Mammary epithelial cell (primary cell): ENCODE measurements around the gene SOBP.

Experiments used
- EZH2 ChIP-seq: IDR thresholded peaks from 2 replicates; pipeline ENCODE4 v1.6.1; 2012; ENCODE audit warnings: low read length, inconsistent platforms, borderline replicate concordance
- TF ChIP-seq, protein P1 (sequence below), 2 donors: IDR thresholded peaks in 1 of 2; conservative IDR thresholded peaks in 1 of 2; 2 replicates each; pipeline ENCODE4 v1.5.1; 2011 to 2012; ENCODE audit warnings: inconsistent platforms in 2 of 2, low read length in 2 of 2, mild to moderate bottlenecking in 2 of 2, control low read depth in 1 of 2, low read depth in 1 of 2; ENCODE audit not compliant: insufficient read depth in 1 of 2; ENCODE audit errors: extremely low read depth in 1 of 2

GRCh38 chr6:107689190-107689589 is 199.3 kb downstream of the SOBP start:
- TF ChIP-seq, protein P1, sequence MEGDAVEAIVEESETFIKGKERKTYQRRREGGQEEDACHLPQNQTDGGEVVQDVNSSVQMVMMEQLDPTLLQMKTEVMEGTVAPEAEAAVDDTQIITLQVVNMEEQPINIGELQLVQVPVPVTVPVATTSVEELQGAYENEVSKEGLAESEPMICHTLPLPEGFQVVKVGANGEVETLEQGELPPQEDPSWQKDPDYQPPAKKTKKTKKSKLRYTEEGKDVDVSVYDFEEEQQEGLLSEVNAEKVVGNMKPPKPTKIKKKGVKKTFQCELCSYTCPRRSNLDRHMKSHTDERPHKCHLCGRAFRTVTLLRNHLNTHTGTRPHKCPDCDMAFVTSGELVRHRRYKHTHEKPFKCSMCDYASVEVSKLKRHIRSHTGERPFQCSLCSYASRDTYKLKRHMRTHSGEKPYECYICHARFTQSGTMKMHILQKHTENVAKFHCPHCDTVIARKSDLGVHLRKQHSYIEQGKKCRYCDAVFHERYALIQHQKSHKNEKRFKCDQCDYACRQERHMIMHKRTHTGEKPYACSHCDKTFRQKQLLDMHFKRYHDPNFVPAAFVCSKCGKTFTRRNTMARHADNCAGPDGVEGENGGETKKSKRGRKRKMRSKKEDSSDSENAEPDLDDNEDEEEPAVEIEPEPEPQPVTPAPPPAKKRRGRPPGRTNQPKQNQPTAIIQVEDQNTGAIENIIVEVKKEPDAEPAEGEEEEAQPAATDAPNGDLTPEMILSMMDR (conservative IDR thresholded peaks at IDR 0.05 in 1 of 2, IDR thresholded peaks at IDR 0.05 in 1 of 2; ENCODE audit: extremely low read depth in 1 of 2, insufficient read depth in 1 of 2, low read depth in 1 of 2, low read length in 2 of 2) = no peak
- no peak for TF ChIP-seq EZH2
